Measurements from ENCODE around the gene ITSN2. TPM values are rescaled to one million over a fixed set of nuclear protein-coding genes. Genes with fewer than 3 reads are reported as not detected.

ITSN2 gene
- polyA plus RNA-seq, 1 donor (not counting 4 experiments of a cell fraction or from before 2014, with no cell fraction given) = 19.7 TPM

GRCh38 chr2:24191156-24191555 lies 169.2 kb downstream of the ITSN2 start:
- Histone ChIP-seq H3K4me2 (ENCODE audit: control insufficient read depth, extremely low read depth, insufficient read depth, low read depth, low read length) (no peak overlapping the region), H3K27ac (ENCODE audit: control insufficient read depth, insufficient read depth, low read length) (no peak overlapping the region), H3K27me3 (ENCODE audit: control insufficient read depth, extremely low read depth, insufficient read depth, low read length) (peaks cover 14% of the 10 kb centered on the region), H3K79me2 (ENCODE audit: control insufficient read depth, insufficient read depth, low read length) (no peaks in the 10 kb centered on the region), H4K20me1 (ENCODE audit: control insufficient read depth, extremely low read depth, insufficient read depth, low read length) (no peaks in the 10 kb centered on the region), H3K9me1 (ENCODE audit: control insufficient read depth, extremely low read depth, insufficient read depth, low read length) (no peaks in the 10 kb centered on the region), H3K4me1 (ENCODE audit: control insufficient read depth, extremely low read depth, insufficient read depth, low read length) (peaks cover 3% of the 10 kb centered on the region), H3K4me3 (ENCODE audit: control insufficient read depth in 2 of 3, extremely low read depth in 1 of 3, insufficient read depth in 2 of 3, low read depth in 1 of 3, low read length in 3 of 3) (no peak overlapping the region), H2AFZ (ENCODE audit: control insufficient read depth, low read length) (no peak overlapping the region), H3K9me3 (ENCODE audit: control insufficient read depth, low read depth, low read length) (no peaks in the 10 kb centered on the region), H3K36me3 (ENCODE audit: control insufficient read depth in 2 of 2, extremely low read depth in 1 of 2, insufficient read depth in 2 of 2, low read length in 2 of 2) (no peaks in the 10 kb centered on the region), H3K9ac (ENCODE audit: control insufficient read depth, extremely low read depth, insufficient read depth, low read length) (no peak overlapping the region)
- dilution Hi-C loops (cut with MboI; ENCODE audit: extremely low pct_ligation_motif_present, low sequenced_read_pairs) = no loop called here
- DNase-seq (ENCODE audit: low read depth, low spot score) (no peak), FAIRE-seq (no peak)
- TF ChIP-seq EZH2 (IDR thresholded peaks at IDR 0.05; ENCODE audit: low read length) = no peak
- TF ChIP-seq, protein P1, sequence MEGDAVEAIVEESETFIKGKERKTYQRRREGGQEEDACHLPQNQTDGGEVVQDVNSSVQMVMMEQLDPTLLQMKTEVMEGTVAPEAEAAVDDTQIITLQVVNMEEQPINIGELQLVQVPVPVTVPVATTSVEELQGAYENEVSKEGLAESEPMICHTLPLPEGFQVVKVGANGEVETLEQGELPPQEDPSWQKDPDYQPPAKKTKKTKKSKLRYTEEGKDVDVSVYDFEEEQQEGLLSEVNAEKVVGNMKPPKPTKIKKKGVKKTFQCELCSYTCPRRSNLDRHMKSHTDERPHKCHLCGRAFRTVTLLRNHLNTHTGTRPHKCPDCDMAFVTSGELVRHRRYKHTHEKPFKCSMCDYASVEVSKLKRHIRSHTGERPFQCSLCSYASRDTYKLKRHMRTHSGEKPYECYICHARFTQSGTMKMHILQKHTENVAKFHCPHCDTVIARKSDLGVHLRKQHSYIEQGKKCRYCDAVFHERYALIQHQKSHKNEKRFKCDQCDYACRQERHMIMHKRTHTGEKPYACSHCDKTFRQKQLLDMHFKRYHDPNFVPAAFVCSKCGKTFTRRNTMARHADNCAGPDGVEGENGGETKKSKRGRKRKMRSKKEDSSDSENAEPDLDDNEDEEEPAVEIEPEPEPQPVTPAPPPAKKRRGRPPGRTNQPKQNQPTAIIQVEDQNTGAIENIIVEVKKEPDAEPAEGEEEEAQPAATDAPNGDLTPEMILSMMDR (optimal IDR thresholded peaks at IDR 0.05 in 1 of 3, IDR thresholded peaks at IDR 0.05 in 1 of 3, conservative IDR thresholded peaks at IDR 0.05 in 1 of 3; ENCODE audit: extremely low read depth in 1 of 3, insufficient read depth in 2 of 3, low read length in 3 of 3) = no peak

DNA sequence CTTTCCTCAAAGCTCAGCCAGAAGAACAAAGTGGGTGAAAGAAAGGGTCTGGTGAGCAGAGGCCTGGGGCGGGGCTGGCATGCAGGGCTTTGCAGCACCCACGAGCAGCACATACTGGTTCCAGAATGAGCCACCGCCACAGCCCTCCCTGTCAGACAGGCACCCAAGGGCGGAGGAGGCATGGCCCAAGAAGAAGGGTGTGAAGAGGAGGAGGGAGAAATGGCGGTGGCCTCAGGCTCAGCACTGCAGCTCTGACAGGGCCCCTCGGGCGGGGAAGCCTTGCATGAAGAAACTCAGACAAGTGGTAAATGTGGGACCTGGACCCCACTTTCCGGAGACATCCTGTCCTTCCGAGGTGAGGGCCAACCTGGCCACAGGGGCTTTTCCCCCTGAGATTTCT lies 169.8 kb downstream of the ITSN2 start:
- Histone ChIP-seq H3K9me1 (ENCODE audit: control insufficient read depth, extremely low read depth, insufficient read depth, low read length) (no peaks in the 10 kb centered on the region), H2AFZ (ENCODE audit: control insufficient read depth, low read length) (no peak overlapping the region), H3K79me2 (ENCODE audit: control insufficient read depth, insufficient read depth, low read length) (no peaks in the 10 kb centered on the region), H3K27me3 (ENCODE audit: control insufficient read depth, extremely low read depth, insufficient read depth, low read length) (peaks cover 14% of the 10 kb centered on the region), H4K20me1 (ENCODE audit: control insufficient read depth, extremely low read depth, insufficient read depth, low read length) (no peaks in the 10 kb centered on the region), H3K27ac (ENCODE audit: control insufficient read depth, insufficient read depth, low read length) (no peak overlapping the region), H3K36me3 (ENCODE audit: control insufficient read depth in 2 of 2, extremely low read depth in 1 of 2, insufficient read depth in 2 of 2, low read length in 2 of 2) (no peaks in the 10 kb centered on the region), H3K9me3 (ENCODE audit: control insufficient read depth, low read depth, low read length) (no peaks in the 10 kb centered on the region), H3K4me2 (ENCODE audit: control insufficient read depth, extremely low read depth, insufficient read depth, low read depth, low read length) (no peak overlapping the region), H3K4me3 (ENCODE audit: control insufficient read depth in 2 of 3, extremely low read depth in 1 of 3, insufficient read depth in 2 of 3, low read depth in 1 of 3, low read length in 3 of 3) (no peak overlapping the region), H3K4me1 (ENCODE audit: control insufficient read depth, extremely low read depth, insufficient read depth, low read length) (peaks cover 3% of the 10 kb centered on the region), H3K9ac (ENCODE audit: control insufficient read depth, extremely low read depth, insufficient read depth, low read length) (no peak overlapping the region)
- FAIRE-seq (no peak), DNase-seq (ENCODE audit: low read depth, low spot score) (no peak)
- TF ChIP-seq EZH2 (IDR thresholded peaks at IDR 0.05; ENCODE audit: low read length) = no peak
- dilution Hi-C loops (cut with MboI; ENCODE audit: extremely low pct_ligation_motif_present, low sequenced_read_pairs) = no loop called here

GRCh38 chr2:24189551-24189950 lies 170.8 kb downstream of the ITSN2 start:
- H3K27me3 ChIP-seq (ENCODE audit: control insufficient read depth, extremely low read depth, insufficient read depth, low read length) = peaks cover 14% of the 10 kb centered on the region
- no peaks in the 10 kb centered on the region for H3K9me3 ChIP-seq (ENCODE audit: control insufficient read depth, low read depth, low read length)
- no peak overlapping the region for H3K27ac ChIP-seq (ENCODE audit: control insufficient read depth, insufficient read depth, low read length)
- dilution Hi-C loops (cut with MboI; ENCODE audit: extremely low pct_ligation_motif_present, low sequenced_read_pairs) = no loop called here
- no peaks in the 10 kb centered on the region for H3K36me3 ChIP-seq (ENCODE audit: control insufficient read depth in 2 of 2, extremely low read depth in 1 of 2, insufficient read depth in 2 of 2, low read length in 2 of 2)
- FAIRE-seq (no peak), DNase-seq (ENCODE audit: low read depth, low spot score) (no peak)
- TF ChIP-seq, protein P1 (optimal IDR thresholded peaks at IDR 0.05 in 1 of 3, IDR thresholded peaks at IDR 0.05 in 1 of 3, conservative IDR thresholded peaks at IDR 0.05 in 1 of 3; ENCODE audit: extremely low read depth in 1 of 3, insufficient read depth in 2 of 3, low read length in 3 of 3) = no peak
- no peak for TF ChIP-seq EZH2 (IDR thresholded peaks at IDR 0.05; ENCODE audit: low read length)
- H3K4me1 ChIP-seq (ENCODE audit: control insufficient read depth, extremely low read depth, insufficient read depth, low read length) = peaks cover 3% of the 10 kb centered on the region
- H3K9ac ChIP-seq (ENCODE audit: control insufficient read depth, extremely low read depth, insufficient read depth, low read length) = no peak overlapping the region
- H3K4me3 ChIP-seq (ENCODE audit: control insufficient read depth in 2 of 3, extremely low read depth in 1 of 3, insufficient read depth in 2 of 3, low read depth in 1 of 3, low read length in 3 of 3) = no peak overlapping the region
- H4K20me1 ChIP-seq (ENCODE audit: control insufficient read depth, extremely low read depth, insufficient read depth, low read length) = no peaks in the 10 kb centered on the region
- no peaks in the 10 kb centered on the region for H3K9me1 ChIP-seq (ENCODE audit: control insufficient read depth, extremely low read depth, insufficient read depth, low read length)
- no peaks in the 10 kb centered on the region for H3K79me2 ChIP-seq (ENCODE audit: control insufficient read depth, insufficient read depth, low read length)
- H2AFZ ChIP-seq (ENCODE audit: control insufficient read depth, low read length) = no peak overlapping the region
- H3K4me2 ChIP-seq (ENCODE audit: control insufficient read depth, extremely low read depth, insufficient read depth, low read depth, low read length) = no peak overlapping the region

All from keratinocyte (primary cell).